HK-2 (cell line): ENCODE data around the gene FAM25C.
"Not testable (repeated sequence)": the region's sequence is repeated elsewhere in the genome, so short reads cannot be mapped to it uniquely, and the experiment has no call there.

Experiments
- DNase-seq: peaks from one replicate; pipeline ENCODE4 v3.0.0-alpha.2; 2018; ENCODE audit not compliant: unreplicated experiment

The FAM25C gene

DNA sequence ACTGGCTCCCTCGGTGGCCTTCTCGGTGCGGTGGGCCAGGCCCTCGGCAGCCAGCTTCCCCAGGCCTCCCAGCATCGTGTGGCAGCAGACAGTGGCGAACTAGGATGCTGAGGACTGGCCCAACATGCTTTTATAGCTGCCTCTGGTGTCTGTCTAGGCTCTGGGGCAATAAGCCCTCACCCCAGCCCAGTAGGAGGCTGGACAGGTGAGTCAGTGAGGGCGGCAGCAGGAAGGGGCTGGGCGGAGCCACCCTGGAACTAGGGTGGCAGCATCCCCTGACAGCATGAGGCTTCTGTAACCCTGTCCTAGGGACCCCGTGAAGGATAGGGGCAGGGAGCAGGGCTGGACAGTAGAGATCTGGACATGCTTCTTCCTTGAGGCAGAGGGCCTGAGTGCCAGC lies at the start of gene FAM25C:
TSS of gene FAM25C (minus strand) at position 101 of the 400 bp plus-strand sequence. CDS start at position 75, 26 bp downstream.
- not testable (repeated sequence) for DNase-seq

DNA sequence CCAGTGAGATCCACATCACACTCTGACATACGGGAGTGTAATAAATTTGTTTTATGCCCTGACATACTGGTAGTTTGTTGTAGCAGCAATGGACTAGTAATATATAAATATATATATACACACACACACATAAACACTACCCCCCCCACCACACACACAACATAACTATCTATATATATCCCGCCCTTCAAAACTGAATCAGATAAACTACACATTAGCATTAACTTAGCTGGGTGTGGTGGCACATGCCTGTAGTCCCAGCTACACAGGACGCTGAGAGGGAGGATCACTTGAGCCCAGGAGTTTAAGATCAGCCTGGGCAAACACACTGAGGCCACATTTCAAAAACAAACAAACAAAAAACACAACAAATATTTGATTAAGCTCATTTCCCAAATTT lies 45.0 kb upstream of the FAM25C start:
- DNase-seq = not testable (repeated sequence)

DNA sequence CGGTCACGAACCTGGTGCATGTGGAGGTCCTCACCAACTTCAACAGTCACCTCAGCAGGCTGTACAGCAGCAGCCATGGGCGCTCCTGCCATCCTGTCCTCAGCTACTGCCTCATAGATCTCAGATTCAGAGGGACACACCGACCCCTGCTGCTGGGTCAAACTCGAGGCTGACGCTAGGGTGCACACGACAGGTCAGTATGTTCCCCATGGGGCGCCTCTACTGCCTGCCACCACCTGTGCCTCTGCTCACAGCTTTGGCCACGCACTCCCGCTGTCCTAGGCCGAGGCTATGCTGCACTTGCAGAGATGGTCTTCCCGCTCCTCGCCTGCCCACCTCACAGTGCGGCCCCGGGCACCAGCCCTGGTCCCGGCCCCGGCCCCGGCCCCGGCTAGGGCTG lies 31.8 kb upstream of the FAM25C start:
- not testable (repeated sequence) for DNase-seq

DNA sequence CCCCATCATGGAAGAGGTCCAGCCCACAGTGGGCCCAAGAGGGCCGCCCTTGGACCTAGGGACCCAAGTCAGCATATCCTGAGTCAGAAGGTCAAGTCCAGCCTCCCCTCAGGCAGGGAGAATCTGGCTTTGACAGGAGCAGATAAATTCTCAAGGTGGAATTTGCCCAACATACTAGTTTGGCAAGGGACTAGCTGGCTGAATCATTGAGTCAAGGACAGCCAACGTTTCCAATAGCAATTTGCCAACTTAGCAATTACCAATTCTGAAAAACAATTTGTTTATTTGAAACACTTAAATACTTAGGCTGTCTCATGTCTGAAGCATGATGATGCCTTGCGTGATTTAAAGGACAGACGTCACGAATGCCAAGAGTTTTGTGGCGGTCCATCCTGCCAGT lies 2.7 kb upstream of the FAM25C start:
- not testable (repeated sequence) for DNase-seq

DNA sequence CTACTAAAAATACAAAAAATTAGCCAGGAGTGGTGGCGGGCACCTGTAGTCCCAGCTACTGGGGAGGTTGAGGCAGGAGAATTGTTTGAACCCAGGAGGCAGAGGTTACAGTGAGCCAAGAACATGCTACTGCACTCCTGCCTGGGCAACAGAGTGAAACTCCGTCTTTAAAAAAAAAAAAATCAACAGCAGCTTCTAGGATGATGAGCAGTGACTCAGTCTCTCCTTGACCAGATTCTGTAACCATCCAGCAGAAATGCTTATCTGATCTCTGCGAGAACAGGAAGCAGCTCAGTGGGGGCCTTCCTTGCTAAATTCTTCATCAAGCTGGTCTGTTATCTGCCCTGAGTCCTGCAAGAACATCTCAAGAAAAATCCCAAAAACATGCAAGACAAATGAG lies 5.5 kb downstream of the FAM25C start:
- DNase-seq = not testable (repeated sequence)

DNA sequence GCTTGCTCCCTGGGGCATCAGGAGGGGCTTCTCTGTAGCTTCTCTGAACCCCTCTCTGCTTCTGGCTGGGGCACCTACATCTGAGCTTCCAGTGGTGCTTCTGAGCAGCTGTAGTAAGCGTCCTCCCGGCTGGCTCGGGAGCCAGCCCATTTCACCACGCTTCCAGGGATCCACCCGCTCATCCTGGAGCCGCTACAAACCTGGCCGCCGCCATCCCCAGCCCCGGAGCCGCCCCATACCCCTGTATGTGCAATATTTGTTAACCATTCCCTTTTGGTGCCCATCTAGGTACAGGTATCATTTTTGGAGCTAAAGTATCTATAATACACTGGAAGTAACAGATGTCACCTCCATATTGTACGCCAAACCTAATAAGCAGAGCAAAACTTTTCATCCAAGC lies 7.0 kb downstream of the FAM25C start:
- DNase-seq = not testable (repeated sequence)

DNA sequence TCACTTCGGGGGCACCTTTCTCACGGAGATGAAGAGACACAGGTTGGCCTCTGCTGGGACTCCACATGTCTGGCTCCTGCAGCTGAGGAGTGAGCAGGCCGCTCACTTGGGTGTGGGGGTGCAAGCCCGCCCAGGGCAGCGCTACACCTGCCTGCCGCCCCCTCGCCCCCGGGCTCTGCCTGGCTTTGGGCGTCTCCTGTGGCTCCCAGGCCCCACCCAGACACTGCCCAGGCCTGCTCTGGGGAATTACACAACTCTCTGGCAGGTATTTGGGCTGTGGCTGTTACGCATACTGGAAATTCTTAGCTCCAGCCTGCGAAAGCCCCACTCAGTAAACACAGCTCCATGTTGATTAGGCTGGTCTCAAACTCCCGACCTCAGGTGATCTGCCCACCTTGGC lies 7.9 kb downstream of the FAM25C start:
- DNase-seq = not testable (repeated sequence)

DNA sequence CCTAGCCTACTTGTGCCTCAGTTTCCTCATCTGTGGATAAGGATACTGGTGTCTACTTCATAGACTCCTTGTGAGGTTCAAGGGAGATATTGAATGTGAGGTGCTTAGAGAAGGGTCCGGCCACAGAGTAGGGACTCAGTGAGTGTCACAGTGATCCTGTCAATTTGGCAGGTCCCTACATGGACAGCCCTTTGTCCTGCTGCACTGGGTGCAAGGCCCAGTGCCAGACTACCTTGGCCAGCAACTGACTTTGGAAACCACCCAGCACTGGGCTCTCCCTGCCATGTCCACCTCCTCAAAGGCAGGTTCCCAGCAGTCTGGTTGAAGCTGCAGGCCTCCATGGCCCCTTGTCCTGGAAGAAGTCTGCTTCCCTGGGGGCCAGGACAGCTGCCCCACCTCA lies 9.5 kb downstream of the FAM25C start:
- not testable (repeated sequence) for DNase-seq

DNA sequence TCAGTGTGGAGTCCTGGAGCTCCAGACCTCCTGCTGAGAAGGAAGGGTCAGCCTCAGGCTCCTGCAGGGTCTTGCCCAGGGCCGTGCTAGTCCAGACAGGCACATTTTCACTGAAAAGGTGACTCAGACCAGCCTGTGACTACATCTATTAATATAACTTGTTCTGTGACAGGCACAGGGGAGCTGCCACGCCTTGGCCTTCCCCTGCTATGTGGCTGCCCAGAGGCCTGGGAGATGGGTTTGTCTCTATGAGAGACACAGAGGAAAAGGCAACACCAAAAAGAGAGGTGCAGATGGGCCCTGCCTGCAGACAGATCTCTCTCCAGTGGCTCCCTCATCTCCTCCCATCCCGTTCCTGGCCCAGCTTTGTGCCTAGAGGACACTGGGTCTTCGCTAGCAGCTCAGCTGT lies 10.0 kb downstream of the FAM25C start:
- not testable (repeated sequence) for DNase-seq

DNA sequence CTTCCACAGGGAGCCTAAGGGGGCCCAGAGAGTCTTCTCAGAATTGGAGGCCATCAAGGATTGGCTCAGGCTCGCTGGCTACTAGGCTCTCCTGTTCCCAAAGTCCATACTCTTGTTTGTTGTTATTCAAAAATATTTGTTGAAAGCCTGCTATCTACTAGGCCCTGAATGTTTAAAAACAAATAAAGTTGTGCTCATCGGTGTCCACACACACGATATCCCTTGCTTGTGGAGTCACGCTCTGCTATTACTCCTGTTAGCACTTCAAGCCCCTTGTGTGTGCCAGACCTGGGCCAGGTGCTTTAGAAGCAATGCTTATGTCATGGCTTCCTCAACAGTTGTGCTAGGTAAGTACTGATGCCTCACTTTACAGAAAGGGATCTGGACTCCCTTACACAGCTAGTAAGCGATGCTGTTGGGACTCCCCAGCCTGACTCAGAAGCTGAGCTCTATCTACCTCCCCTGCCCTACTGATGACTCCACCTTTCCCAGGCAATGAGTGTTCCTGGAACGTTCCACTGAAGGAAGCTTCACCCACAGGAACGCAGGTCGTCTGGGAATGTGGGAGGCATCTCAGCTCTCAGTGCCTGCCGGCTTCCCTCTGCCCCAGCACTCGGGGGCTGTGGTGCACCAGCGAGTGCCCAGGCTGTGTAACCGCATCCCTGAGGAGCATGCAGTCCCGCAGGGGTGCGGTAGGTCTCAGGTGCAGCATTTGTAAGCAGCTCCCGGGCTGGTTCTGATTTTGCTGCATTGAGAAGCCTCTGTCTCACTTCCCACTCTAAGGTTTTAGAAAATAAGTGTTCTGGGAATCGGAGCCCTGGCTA lies 10.7 kb downstream of the FAM25C start:
- DNase-seq = peak; percentile 41

DNA sequence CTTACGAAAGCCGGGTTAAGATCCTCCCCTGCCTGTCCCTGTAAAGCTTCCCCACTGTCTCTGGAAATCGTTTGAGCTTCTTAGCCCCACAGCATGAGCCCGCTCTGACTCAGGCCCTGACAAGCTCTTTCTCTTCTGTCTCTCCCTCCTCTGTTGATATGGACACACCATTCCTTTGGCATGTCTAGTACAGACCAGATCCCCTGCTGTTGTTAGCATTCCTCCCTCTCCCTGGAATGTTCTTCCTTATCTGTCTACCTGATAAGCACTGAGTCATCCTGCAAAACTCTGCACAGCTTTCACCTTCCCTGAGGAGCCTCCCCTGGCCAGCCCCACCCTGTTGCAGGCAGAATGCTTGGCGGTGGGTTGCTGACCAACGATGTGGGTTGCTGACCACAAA lies 11.6 kb downstream of the FAM25C start:
- DNase-seq = not testable (repeated sequence)

DNA sequence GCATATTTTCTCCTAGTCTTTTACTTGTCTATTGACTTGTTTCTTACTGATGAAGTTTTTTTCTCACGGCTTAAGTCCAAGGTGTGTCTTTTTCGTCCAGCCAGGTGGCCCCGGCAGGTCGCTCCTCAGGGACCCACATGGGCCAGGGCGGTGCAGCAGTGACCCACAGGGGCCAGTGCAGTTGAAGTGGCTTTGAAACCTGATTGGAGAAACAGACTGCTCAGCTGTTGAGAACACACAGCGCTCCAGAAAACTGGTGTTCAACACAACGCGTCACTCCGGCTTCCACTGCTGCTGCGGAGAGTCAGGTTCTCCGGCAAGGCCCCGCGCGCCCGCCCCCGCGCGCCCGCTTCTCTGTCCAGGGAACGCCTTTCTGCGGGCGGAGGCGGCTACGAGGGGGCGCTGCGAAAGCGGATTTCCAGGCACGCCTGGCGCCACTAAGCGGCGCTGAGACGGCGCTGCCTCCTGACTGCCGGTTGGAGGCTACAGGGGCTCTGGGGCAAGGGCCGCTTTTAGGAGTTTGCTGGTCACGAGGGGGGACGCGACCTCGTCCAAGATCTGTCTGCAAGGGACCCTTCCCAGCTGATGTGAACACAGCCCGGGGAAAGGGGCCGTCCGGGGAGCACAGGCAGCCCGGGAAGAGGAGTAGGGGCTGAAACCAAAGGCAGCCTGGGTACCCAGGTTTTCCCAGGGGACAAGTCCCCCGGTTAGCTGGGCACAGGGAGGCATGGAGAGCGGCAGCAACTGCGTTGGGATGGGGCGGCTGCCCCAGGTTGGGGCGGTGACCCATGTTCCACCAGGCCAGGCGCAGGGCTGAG lies 13.0 kb downstream of the FAM25C start:
- DNase-seq = not testable (repeated sequence)

DNA sequence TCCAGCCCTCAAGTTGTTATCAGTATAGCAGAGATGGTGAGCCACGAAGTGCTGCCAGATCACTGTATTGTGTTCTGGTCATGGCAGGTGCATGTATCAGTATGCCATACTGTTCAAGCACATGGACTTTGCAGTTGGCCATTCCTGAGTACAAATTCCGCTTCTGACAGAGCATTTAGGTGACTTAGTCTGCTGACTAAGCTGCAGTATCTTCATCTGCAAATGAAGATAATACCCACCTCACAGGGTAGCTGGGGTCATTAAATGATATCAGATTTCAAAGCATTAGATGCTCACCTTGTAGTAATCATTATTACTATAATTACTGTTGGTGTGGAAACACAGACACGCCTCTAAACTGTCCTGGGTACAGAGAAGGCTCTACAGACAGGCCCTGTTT lies 24.2 kb downstream of the FAM25C start:
- not testable (repeated sequence) for DNase-seq

DNA sequence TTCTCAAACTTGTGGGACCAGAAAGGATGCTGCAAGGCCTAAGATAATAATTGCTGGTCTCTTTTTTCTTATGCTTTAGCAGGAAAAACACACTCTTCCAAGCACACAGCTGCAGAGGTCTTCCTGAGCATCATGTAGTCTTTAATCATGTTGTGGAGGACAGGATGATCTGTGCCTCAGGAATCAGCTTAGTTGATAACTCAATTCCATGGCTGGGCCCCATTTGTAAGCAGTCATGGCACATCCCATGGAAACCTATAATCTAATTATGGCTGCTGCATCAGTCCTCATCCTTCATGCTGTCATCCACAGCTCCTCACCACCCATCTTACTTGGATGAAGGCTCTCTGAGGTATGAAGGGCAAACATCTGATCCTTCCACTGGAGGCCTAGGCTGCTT lies 26.5 kb downstream of the FAM25C start:
- DNase-seq = not testable (repeated sequence)

DNA sequence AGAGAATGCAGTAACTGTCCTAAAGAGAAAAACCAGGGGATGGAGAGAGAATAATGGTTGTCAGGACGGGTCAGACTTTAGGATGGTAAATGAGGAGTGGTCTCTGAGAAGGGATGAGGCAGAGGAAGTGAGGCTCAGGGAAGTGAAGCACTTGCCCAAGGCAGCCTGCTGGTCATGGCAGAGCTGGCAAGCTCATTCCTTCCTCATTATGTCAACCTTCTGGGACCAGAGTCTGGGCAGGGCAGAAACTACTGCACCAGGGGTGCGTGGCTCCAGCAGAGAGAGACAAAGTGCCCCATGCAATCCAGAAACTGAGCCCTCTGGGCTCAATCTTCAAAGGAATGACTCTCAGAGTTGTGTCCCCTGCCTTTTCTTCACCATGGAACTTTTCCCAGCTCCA lies 27.5 kb downstream of the FAM25C start:
- DNase-seq = not testable (repeated sequence)

DNA sequence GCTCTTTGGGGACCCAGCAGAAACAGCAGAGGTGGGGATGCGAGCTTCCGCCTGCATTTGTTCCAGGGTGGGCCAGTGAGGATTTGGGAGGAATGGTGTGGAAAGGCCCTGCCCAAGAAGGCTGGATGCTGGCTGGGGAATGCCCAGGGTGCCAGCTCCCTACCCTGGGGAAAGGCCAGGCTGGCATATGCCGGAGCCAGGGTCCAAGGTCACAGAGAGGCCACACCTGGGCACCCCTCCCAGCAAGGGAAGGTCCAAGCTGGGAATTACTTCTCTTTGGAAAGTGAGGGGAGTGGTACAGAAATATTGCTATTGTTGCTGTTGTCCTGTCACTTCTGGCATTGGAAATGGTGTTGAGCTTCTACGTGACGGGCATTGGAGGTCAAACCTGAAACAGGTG lies 28.0 kb downstream of the FAM25C start:
- not testable (repeated sequence) for DNase-seq

DNA sequence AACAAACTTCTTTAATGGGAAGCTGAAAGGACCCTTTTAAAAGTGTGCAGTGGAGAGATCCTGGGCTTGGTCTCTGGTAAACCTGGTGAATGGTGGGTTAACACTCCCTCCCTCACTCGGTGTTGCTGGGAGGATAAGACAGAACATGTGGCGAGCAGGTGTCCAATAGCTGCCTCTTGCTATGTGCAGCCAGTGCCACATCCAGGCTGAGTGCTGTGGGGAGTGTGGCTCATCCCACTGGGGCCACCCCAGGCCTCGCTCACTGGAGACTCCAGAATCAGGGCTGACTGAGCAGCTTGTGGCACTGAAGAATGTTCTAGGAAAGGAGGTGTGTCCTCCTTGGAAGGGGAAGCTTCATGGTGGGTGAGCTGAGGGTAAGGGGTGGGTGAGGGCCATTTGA lies 29.5 kb downstream of the FAM25C start:
- DNase-seq = not testable (repeated sequence)

DNA sequence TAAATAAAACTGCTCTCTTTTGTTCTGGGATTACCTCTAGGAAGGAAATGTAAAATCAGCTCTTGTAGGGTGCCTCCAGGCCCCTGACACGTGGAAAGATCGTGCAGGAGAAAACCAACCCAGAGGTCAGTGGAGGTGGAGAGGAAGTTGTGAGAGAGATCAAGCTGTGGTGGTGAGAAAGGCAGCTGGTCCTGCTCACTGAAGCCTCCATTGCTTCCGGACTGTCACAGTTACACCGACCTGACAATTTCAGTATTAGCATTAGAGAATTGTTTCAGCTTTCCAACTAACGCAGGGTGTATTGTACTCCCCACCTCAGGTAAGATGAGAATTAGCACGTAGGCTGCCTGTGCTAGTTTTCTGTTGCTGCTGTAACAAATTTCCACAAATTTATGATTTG lies 30.6 kb downstream of the FAM25C start:
- DNase-seq = not testable (repeated sequence)

DNA sequence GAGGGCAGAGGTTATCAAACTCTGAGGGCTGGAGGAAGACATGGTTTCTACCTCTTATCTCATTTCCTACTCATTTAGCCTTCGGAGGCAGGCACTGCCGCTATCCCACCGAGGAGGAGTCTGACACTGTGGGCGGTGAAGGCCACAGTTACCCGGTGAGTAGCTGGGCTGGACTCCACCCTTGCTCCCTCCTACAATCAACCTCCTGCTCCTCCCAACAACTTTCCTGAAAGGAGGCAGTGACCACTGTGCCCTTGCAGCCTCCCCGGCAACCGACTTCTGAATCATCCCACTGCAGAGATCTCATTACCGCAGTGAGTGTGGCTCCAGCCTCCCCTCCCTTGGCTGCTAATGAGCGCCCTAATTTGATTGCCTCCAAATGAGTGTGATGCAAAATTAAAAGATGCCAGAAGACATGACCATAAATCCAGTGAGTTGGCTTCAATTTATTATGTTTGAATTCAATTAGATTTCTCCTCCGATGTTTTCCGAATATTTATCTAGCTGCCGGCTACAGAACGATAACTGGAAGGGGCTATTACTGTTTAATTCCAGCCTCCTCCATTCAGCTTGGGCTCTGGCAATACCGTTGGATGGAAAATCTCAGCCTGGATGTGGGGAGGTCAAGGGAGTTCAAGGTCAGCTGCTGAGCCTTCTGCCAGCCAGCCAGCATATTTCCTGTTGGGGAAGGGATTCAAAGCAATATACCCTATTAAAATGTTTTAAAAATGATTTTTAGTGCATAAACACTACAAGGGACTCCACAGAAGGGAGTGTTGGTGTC lies 35.1 kb downstream of the FAM25C start:
- not testable (repeated sequence) for DNase-seq

DNA sequence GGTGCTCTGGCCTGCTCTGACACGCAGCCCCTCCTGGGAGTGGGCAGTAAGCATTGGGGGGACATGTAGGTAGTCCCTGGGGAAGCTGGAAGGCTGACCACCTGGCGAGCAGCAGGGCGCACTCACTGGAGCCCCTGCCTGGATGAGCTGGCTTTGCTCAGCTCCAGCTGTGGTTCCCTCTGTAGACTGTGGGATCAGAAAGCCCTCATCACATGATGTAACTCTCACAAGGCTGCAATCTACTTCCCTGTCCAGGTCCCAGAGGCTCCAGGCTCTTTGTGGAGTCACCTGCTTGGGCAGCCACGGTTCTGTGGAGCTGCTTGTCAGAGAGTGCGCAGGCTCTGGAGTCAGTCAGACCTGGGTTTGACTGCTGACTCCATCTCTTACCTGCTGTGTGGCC lies 36.8 kb downstream of the FAM25C start:
- not testable (repeated sequence) for DNase-seq

DNA sequence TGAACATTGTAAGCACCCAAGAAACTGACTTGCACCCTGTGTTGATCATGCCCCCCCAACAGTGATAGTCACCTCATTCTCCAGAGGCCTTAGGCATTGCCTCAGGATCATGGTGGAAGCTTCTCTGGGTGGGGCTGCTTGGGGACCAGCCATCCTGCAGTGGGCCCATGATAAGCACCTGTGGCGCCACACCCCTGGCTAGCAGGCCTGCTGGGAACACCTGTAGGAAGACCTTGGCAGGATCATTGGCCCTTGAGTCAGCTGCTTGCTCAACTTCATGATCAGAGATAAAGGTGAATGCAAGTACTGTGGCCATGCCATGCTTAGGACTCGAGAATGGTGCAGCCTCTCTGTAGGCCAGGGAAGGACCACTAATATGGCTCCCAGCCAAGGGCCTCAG lies 38.9 kb downstream of the FAM25C start:
- DNase-seq = not testable (repeated sequence)

DNA sequence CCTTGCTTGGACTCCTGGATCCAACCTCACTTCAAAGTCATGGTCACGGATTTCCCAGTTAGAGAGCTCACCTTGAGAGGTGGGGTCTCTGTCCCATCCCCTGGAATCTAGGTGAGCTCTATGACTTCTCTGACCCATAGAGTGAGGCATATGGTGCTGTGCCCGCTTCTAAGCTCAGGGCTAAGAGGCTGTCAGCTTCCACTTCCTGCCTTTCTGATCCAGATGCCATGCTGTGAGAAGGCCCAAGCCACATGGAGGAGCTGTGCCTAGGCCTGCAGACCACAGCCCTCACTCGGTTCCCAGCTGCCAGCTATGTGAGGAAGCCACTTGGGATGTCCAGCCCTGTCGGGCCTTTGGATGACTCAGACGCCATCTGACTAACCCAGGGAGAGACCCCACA lies 39.9 kb downstream of the FAM25C start:
- not testable (repeated sequence) for DNase-seq
